Measurements from ENCODE around the gene MDFI.

- no peak for TF ChIP-seq CTCF (IDR thresholded peaks at IDR 0.05)
- no peak for TF ChIP-seq POLR2A (IDR thresholded peaks at IDR 0.05)
Measured at GRCh38 chr6:41677124-41677921, 39.1 kb downstream of the MDFI start.

Data from uterus (tissue), 2 donors.